ENCODE results near the gene MAP2K2.
"Not testable (repeated sequence)": the region's sequence is repeated elsewhere in the genome, so short reads cannot be mapped to it uniquely, and the experiment has no call there.

Gene MAP2K2

DNA sequence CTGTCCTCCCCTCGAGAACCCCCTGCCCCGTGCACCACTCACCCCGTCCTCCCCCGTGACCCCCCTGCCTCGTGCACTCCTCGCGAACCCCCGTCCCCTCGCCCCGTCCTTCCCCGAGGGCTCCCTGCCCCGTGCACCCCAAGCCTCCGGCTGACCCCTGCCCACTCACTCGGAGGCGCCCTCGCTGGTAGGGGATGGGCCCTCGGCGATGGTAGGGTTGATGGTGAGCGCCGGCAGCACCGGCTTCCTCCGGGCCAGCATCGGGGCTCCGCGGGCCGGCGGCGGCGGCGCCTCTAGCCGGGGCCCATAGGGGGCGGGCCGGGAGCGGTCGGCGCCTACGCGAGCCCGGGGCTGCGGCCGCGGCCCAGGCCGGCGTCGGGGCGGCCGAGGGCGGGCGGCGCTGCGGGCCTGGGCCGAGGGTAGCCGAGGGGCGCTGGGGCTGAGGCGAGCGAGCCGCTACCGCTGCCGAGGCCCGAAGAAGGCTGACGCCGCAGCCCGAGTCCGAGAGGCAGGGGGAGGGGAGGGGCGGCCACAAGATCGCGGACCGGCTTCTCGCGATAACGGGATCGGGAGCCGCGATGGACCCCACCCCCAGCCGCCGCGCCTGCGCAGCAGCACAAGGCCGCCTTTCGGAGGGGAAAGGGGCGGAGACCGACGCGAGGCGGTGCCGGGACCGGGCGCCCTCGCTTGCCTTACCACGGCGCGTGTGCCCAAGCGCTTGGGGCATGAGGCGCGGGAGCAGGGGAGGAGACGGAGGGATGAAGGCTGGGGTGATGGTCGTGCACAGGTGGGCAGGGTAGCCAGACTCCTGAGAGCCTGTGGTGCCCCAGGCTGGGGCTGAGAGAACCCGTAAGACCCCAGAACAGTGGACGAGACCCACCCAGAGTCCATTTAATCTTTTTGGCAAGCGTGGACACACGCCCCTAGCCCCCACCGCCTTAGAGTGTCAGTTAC lies at the start of gene MAP2K2:
Gene MAP2K2, minus strand, starts transcription at position 508 of the 954 bp plus-strand sequence. Its CDS starts 247 bp downstream, at position 261.
- DNase-seq (ENCODE audit: low spot score), result peak; percentile 94

DNA sequence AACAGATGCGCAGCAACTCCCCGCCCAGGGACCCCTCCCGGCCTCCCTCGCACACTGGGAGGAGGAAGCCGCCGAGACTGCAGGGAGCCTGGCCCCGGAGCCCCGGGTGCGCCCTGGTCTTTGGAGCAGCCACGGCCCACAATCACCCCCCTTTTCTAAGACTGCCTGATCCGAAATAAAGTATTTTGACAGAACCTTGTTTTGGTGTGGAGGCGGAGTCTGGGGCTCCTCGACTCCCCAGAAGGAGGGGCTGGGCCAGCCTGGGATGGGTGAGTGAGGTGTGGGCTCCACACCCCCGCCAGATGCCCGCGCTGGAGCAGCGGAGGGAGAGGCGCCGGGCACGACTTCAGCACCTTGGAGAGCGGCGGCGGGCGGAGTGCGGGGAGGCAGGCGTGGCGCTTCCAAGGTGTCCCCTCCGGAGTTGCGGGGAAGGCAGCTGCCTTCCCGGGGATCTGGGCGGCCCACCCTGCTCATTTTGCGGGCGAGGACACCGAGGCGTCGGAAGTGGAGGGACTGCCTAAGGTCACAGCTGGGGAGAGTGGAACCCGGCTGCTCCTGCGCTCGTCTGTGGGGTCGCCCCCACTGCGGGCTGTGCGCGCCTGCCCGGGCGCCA lies 49.0 kb upstream of the MAP2K2 start:
- DNase-seq (ENCODE audit: low spot score), result no peak

DNA sequence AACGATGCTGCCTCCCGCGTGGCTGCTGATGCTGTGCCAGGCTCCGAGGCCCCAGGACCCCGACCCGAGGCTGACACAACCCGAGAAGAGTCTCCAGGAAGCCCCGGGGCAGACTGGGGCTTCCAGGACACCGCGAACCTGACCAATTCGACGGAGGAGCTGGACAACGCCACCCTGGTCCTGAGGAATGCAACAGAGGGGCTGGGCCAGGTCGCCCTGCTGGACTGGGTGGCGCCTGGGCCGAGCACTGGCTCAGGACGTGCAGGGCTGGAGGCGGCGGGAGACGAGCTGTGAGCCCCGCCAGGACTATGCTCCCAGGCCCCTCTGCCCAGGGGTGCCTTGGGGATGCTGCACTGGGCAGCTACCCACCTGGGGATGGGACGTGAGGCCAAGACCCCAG lies 47.8 kb upstream of the MAP2K2 start:
- no peak for DNase-seq (ENCODE audit: low spot score)

DNA sequence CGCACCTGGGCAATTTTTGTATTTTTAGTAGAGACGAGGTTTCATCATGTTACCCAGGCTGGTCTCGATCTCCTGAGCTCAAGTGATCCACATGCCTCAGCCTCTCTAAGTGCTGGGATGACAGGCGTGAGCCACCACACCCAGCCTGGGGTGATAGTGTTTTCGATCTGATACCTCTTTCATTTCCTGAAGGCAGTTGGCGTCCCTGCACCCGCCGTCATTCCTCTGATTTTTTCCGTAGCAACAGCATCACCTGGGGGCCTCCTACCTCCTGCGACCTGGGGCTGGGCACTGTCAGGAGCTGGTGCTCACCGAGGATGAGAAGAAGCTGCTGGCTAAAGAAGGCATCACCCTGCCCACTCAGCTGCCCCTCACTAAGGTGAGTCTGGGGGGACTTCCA lies 40.3 kb upstream of the MAP2K2 start:
- no peak for DNase-seq (ENCODE audit: low spot score)

DNA sequence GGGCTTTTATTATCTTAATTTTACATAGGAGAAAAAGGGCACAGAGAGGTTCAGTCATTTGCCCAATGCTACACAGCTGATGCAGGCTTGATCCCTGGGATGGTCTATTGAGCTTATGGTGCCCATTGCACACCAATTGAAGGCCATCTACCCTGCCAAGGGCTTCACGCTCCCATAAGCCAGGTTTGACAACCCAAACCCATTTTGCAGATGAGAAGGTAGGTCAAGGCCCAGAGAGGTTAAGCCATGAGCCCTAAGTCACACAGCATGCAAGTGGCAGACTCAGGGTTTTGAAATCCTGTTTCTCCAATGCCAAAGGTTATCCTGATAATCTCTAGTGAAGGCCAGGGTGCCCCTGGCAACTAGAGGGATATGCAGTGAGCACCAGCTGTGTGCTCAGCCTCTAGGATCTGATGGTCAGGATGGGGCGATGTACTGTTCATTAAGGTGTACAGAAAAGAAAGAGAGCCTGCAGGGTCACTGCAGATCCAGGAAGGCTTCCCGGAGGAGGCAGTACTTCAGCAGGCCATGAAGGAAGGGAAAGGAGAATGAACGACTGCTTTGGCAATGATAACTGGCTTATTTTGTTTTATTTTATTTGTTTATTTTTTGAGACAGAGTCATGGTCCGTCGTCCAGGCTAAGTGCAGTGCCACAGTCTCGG lies 37.6 kb upstream of the MAP2K2 start:
- no peak for DNase-seq (ENCODE audit: low spot score)

DNA sequence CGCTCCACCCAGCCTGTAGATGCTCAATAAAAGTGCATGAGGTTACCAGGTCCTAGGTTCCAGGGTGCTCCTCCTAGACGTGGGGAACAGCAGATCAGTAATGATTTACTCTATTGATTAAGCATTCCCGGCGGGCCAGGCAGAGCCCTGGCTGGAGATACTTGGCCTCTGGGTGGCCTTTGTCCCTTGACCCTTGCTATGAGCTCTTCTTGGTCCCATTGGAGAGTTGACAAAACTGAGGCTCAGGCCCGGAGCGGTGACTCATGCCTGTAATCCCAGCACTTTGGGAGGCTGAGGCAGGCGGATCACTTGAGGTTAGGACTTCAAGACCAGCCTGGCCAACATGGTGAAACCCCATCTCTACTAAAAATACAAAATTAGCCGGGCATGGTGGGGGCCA lies 34.0 kb upstream of the MAP2K2 start:
- DNase-seq (ENCODE audit: low spot score), result not testable (repeated sequence)

DNA sequence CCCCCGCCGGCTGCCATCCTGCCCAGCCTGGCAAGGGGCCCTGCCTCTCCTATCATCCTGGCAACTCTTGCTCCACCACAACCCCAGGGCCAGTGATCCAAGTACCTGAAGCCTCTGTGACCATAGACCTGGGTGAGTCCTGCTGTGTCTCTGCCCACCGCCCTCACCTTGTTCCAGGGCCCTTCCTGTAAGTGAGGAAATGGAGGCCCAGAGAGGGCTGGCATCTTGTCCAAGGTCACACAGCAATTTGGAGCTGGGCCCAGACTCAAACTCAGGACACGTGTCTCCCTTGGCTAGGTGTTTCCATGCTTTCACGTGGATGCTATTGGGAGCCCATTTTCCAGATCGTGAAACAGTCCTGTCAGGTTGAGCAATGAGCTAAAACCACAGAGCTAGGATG lies 33.2 kb upstream of the MAP2K2 start:
- no peak for DNase-seq (ENCODE audit: low spot score)

DNA sequence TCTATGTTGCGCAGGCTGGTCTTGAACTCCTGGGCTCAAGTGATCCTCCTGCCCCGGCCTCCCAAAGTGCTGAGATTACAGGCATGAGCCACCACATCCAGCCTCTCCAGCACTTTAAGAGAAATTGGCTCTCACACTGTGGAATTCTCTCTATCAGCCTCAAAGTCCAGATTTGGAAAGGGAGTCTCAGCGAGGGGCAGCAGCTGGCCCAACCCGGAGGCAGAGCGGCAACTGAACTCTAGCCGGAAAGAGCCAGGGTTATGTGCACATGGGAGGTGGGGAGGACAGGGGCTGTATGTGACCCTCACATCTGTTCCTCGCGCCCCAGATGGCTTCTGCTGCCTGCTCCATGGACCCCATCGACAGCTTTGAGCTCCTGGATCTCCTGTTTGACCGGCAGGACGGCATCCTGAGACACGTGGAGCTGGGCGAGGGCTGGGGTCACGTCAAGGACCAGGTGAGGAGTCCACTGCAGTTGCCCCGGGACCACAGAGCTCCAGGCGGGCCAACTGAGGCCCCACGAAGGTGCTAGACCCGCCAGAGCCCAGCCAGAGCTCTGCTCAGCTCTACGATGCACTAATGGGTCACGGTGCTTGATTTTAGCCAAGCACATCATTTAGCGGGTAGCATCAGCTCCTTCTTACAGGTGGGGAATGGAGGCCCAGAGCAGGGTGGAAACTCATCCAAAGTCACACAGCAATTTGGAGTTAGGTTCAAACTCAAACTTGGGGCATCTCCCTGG lies 30.8 kb upstream of the MAP2K2 start:
- no peak for DNase-seq (ENCODE audit: low spot score)

DNA sequence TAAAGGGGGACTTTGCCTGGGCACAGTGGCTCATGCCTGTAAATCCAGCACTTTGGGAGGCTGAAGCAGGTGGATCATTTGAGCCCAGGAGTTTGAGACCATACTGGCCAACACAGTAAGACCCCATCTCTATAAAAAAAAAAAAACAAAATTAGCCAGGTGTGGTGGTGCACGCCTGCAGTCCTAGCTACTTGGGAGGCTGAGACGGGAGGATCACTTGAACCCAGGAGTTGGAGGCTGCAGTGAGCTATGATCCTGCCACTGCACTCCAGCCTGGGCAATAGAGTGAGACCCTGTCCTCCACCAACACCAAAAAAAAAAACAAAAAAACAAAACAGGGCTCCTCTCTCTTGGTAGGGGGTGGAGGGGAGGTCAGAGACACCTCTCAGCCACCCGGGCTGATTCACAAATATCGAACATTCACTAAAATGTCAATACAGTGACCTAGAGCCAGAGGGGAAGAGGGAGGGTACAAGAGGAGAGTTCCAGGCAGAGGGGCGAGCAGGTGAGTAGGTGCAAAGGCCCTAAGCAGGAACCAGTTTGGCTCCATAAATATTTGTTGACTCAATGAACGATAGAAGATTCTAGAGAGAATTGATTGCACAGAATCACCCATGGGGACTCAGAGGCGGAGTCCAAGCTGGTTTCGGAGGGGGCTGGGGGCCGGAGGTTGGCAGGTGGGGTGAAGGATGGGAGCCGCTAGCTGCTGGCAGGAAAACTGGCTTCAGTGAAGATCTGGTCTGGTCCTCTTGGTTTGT lies 28.5 kb upstream of the MAP2K2 start:
- DNase-seq (ENCODE audit: low spot score), result no peak

DNA sequence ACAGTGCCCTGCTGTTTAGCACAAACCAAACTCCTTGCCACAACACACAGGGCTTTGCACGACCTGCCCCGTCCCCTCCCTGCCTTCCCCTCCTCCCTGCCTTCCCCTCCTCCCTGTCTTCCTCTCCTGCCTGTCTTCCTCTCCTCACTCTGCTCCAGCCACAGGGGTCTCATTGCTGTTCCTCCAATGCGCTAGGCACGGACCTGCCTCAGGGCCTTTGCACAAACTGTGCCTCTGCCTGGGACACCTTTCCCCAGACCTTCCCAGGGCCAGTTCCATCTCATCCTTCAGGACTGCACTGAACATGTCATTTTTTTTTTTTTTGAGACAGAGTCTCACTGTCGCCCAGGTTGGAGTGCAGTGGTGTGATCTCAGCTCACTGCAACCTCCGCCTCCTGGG lies 27.7 kb upstream of the MAP2K2 start:
- no peak for DNase-seq (ENCODE audit: low spot score)

DNA sequence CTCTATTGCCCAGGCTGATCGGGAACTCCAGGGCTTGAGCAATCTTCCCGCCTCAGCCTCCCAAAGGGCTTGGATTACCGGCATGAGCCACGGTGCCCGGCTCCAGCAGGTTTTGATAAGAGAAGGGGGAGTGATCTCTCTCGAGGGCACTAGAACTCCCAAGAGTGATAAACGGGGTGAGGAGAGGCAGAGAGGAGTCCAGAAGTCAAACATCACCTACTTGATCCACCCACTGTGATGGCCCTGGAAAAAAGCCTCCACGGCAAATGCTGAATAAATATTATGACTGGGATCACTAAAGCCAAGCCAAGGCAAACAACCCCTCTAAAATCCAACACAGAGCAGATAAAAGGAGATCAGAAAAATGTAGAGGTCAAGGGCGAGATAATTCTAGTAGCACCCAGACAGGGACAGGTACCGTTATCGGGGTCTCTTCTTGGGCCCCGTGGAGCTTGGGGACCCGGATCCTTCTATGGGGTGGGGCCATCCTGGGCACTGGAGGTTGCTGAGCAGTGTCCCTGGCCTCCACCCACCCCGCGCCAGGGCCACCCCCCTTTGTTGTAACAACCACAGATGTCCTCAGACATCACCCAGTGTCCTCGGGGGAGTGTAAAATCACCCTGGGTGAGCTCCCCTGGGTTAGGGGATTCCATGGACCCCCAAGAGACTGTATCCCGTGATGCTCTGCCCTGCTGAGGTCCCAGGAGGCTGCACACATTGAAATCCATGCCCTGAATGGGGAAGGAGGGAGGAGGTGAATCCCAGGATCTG lies 25.8 kb upstream of the MAP2K2 start:
- DNase-seq (ENCODE audit: low spot score), result no peak

DNA sequence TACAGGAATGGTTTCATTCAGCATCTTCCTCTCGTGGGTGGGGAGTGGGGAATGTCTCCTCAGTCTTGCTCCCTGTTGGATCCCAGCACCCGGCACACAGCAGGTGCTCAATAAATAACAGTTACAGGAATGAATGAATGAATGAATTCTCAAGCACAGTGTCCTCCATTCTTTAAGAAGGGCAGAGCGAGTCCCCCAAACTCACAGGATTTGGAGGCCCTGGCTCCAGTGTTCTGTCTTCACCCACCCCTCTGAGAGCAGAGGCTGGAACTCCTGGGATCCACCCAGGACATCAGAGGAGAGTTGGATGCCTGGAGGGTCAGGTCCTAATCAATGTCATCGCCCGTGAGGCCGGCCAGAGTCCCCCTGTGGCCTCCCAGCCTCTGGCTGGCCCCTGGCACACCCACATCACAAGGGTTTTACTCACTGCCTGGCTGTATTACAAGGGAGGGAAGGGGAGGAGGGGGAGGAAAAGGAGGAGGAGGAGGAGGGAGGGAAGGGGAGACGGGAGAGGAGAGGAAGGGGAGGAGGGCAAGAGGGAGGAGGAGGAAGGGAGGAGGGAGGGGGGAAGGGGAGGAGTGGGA lies 20.8 kb upstream of the MAP2K2 start:
- no peak for DNase-seq (ENCODE audit: low spot score)

DNA sequence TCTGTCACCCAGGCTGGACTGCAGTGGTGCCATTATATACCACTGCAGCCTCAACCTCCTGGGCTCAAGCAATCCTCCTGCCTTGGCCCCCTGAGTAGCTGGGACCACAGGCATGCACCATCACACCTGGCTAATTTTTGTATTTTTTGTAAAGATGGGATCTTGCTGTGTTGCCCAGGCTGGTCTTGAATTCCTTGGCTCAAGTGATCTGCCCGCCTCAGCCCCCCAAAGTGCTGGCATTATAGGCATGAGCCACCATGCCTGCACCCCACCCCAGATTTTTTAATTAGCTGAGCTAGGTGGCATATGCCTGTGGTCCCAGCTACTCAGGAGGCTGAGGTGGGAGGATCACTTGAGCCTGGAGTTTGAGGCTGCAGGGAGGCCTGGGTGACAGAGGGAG lies 19.0 kb upstream of the MAP2K2 start:
- DNase-seq (ENCODE audit: low spot score), result not testable (repeated sequence)

DNA sequence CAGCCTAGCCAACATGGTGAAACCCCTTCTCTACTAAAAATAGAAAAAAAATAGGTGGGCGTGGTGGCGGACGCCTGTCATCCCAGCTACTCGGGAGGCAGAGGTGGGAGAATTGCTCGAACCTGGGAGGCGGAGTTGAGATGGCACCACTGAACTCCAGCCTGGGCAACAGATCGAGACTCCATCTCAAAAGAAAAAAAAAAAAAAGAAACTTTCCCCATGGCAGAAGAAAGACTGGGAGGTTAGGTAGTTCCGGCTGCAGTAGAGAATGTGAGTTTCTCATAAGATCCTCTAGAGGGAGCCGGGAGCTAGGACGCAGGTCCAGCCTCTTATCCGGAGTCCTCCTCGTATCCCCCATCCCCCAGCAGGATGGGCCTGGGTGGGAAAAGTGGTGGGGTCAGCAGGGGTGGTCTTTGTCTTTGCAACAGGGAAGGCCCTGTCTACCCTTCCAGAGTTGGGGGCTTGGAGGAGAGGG lies 16.4 kb upstream of the MAP2K2 start:
- DNase-seq (ENCODE audit: low spot score), result no peak

DNA sequence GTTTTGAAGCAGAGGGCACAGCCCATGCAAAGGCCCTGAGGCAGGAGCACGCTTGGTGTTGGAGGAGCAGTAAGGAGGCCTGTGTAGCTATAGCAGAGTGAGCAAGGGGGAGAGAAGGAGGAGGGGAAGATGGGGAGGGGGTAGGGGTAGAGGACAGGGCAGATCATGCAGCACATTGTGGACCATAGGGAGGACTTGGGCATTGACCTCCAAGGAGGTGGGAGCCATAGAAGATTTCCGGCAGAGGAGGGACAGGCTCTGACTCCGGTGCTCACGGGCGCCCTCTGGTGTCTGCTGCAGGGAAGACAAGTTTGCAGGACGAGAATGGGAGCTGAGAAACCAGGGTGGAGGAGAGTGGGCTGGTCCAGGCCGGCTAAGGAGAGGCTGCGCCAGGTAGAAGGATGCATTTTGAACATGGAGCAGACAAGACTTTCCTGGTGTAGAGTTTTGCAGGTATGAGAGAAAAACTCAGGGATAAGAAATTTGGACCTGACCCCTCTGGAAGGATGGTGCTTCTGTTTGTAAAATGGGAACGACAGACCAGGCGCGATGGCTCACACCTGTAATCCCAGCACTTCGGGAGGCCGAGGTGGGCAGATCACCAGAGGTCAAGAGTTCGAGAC lies 15.8 kb upstream of the MAP2K2 start:
- peak; percentile 26 for DNase-seq (ENCODE audit: low spot score)

DNA sequence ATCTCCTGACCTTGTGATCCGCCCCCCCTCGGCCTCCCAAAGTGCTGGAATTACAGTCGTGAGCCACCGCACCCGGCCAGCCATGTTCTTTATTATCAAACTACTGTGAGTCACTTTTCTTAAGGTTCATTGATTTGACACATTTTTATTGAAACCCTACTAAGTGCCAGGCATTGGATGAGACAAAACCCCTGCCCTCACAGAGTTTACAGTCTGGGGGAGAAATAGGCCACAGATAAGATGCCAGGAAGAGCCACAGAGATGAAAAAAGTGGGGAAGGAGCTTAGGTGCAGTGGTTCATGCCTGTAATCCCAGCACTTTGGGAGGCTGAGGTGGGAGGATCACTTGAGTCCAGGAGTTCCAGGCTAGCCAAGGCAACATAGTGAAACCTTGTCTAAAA lies 14.5 kb upstream of the MAP2K2 start:
- no peak for DNase-seq (ENCODE audit: low spot score)

DNA sequence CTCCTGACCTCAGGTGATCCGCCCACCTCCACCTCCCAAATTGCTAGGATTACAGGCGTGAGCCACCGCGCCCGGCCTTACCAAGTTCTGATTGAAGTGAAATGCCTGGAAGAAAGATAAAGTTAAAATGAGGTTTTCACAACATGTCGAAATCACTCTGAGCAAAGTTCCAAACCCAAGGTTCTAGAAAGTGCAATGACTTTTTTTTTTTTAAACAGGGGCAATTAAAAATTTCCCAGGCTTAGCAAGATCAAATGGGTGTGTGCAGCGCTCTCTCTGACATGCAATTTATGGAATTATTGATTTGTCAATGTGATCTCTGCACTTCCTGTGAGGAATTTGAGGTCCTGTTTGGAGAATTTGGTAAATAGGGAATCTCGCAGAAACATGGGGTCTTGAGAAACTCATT lies 12.8 kb upstream of the MAP2K2 start:
- DNase-seq (ENCODE audit: low spot score), result no peak

DNA sequence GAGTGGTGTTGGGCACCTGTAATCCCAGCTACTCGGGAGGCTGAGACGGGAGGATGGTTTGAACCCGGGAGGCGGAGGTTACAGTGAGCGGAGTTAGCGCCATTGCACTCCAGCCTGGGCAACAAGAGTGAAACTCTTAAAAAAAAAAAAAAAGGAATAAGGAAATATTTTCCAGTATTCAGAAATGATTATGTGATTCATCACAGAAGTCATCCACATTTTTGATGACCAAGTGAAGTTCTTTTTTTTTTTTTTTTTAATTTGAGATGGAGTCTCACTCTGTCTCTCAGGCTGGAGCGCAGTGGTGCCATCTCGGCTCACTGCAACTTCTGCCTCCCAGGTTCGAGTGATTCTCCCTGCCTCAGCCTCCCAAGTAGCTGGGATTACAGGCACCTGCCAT lies 11.5 kb upstream of the MAP2K2 start:
- DNase-seq (ENCODE audit: low spot score), result not testable (repeated sequence)

DNA sequence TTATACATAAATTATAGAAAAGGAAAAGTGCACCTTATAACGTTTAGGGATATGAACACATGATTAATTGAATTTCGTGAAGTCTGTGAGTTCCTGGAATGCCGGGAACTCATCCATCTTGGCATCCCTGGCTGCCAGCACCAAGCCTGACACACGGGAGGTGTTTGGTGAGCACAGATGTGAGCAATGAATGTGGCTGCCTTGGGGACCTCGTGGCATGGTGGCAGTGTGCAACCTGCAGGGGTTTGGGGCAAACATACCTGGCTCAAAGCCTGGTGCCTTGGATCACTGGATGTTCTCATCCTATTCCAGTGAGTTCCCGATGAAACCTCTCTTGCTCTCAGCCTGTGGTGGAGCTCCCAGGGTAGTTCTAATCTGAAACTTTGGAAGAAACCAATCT lies 10.4 kb upstream of the MAP2K2 start:
- no peak for DNase-seq (ENCODE audit: low spot score)
